MG63 (cell line): Measurements from ENCODE around the gene ASPDH. TPM values are rescaled to one million over a fixed set of nuclear protein-coding genes. Genes with fewer than 3 reads are reported as not detected.

Experiments used
- DNase-seq: peaks from one replicate; pipeline ENCODE4 v3.0.0-alpha.2; 2020
- H3K27me3 ChIP-seq: fragments of 250-450 bp; sonication (Bioruptor Pico); 2 replicates; pipeline ENCODE4 v1.5.1; 2020; ENCODE audit warnings: mild to moderate bottlenecking, moderate library complexity
- H3K36me3 ChIP-seq: fragments of 250-450 bp; sonication (Bioruptor Pico); 2 replicates; pipeline ENCODE4 v1.5.1; 2020; ENCODE audit warnings: mild to moderate bottlenecking, moderate library complexity
- H3K4me3 ChIP-seq: fragments of 250-450 bp; sonication (Bioruptor Pico); 2 replicates; pipeline ENCODE4 v1.5.1; 2020; ENCODE audit warnings: mild to moderate bottlenecking, moderate library complexity
- H3K9me3 ChIP-seq: fragments of 250-450 bp; sonication (Bioruptor Pico); 2 replicates; pipeline ENCODE4 v1.5.1; 2020; ENCODE audit warnings: mild to moderate bottlenecking, moderate library complexity
- total RNA-seq: library from RNA; depleted of rRNA; stranded (reverse); fragments of >200 nt; shearing (Covaris generic); gene quantifications from 2 replicates; pipeline ENCODE4 v1.2.3, GENCODE V29; 2014; ENCODE audit warnings: low replicate concordance

ASPDH gene
- total RNA-seq, 1 experiment from 2014 or later: not detected

- Histone ChIP-seq H3K4me3 (no peak overlapping the region), H3K9me3 (no peaks in the 10 kb centered on the region), H3K36me3 (no peaks in the 10 kb centered on the region), H3K27me3 (peaks cover 64% of the 10 kb centered on the region)
- DNase-seq: no peak
These were observed 21.2 kb downstream of the ASPDH start for GRCh38 chr19:50492303-50493052.

- no peak overlapping the region for H3K4me3 ChIP-seq
- no peaks in the 10 kb centered on the region for H3K36me3 ChIP-seq
- H3K27me3 ChIP-seq: peaks cover 59% of the 10 kb centered on the region
- DNase-seq: no peak
- peaks cover 7% of the 10 kb centered on the region for H3K9me3 ChIP-seq
These were observed 22.7 kb downstream of the ASPDH start for GRCh38 chr19:50490991-50491472.

DNA sequence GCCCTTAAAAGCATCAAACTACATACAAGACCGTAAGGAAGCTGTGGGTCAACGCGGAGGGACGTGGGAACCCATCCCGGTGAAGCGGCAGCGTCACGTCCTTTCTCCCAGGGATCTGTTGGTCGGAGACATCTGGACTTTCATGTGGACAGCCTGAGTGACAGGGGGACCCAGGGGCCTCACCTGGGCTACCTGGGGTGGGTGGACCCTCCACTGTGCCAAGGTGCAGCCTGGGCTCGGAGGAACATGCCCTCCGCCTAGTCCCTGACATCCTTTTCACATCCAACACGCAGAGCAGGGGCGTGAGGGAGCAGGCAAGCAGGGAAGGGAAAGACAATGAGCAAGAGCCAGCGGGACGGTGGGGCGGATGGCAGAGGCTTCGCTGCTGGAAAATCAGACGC, 23.3 kb downstream of the ASPDH start:
- Histone ChIP-seq H3K9me3 (peaks cover 12% of the 10 kb centered on the region), H3K36me3 (no peaks in the 10 kb centered on the region), H3K4me3 (no peak overlapping the region), H3K27me3 (peaks cover 57% of the 10 kb centered on the region)
- no peak for DNase-seq

GRCh38 chr19:50489461-50490011, 24.2 kb downstream of the ASPDH start:
- no peak for DNase-seq
- Histone ChIP-seq H3K36me3 (no peaks in the 10 kb centered on the region), H3K4me3 (no peak overlapping the region), H3K9me3 (peaks cover 12% of the 10 kb centered on the region), H3K27me3 (peaks cover 51% of the 10 kb centered on the region)

DNA sequence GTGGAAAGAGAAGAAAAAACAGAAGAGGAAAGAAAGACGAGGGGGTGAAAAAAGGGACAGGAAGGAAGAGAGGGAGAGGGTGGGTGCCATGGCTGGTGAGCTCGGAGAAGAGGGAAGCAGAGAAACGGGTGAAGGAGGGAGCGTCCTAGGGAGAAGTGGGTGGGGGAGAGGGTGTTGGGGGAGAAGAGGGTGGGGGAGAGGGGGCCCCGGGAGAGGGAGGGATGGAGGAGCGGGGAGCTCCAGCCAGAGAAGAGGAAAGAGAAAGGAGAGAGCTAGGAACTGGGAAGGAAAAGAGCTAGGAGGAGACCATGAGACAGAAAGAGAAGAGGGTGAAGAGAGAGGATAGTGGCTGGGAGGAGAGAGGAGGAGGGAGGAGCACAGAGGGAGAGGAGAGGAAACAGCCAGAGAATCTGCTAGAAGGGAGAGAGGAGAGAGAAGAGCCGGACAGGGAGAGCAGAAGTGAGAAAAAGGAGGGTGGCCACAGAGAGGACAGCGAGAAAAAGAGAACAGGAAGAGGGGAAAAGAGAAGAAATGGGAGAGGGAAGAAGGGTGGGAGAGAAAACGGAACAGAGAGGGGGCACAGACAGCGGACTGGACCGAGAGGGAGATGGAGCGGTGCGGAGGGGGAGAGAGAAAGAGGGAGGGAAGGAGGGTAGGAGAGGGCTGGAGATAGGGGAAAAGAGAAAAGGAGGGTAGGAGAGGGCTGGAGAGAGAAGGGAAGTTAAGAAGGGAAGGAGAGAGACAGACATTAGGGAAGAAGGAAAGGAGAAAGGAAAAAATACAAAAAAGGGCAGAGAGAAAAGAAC, 25.1 kb downstream of the ASPDH start:
- H3K27me3 ChIP-seq: peaks cover 44% of the 10 kb centered on the region
- H3K9me3 ChIP-seq: peaks cover 12% of the 10 kb centered on the region
- H3K4me3 ChIP-seq: no peak overlapping the region
- H3K36me3 ChIP-seq: no peaks in the 10 kb centered on the region
- DNase-seq: no peak

- peaks cover 36% of the 10 kb centered on the region for H3K27me3 ChIP-seq
- H3K4me3 ChIP-seq: no peak overlapping the region
- peaks cover 12% of the 10 kb centered on the region for H3K9me3 ChIP-seq
- no peaks in the 10 kb centered on the region for H3K36me3 ChIP-seq
- DNase-seq: peak; percentile 36
These were observed 26.7 kb downstream of the ASPDH start for GRCh38 chr19:50486823-50487515.

DNA sequence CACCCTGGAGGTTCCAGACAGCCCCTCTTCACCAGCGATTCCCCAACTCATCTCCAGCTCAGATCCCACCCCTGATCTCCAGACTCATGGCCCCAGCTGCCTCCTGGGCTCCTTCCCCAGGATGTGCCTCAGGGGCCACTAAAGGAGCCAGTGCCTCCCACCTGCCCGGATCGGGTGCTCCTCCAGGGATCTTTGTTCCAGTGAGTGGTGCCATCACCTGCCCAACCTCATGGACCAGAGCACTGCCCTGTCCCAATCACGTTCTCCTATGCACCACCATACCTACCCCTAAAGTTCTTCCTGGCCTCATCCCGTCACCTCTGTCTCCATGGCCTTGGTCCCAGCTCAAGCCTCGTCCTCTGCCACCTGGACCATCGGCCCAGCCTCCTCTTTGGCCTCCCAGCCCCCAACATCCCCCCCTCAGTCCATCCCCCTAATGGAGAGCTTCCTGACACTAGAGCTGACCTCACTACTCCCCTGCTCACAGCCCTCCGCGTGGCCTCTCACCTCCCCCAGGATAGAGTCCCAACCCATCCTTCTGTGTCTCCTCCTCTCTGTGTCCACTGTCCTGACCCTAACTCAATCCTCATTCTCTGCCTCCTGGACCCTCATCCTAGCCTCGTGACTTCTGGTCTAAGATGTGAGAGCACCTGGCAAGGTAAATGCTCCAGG, 28.3 kb downstream of the ASPDH start:
- Histone ChIP-seq H3K9me3 (peaks cover 12% of the 10 kb centered on the region), H3K4me3 (no peak overlapping the region), H3K36me3 (no peaks in the 10 kb centered on the region), H3K27me3 (peaks cover 20% of the 10 kb centered on the region)
- no peak for DNase-seq

GRCh38 chr19:50482916-50483315, 30.8 kb downstream of the ASPDH start:
- Histone ChIP-seq H3K9me3 (peaks cover 12% of the 10 kb centered on the region), H3K36me3 (peaks cover 6% of the 10 kb centered on the region; the same call in 1 of the 2 replicates), H3K4me3 (no peak overlapping the region), H3K27me3 (peaks cover 6% of the 10 kb centered on the region; the same call in 1 of the 2 replicates)
- no peak for DNase-seq

DNA sequence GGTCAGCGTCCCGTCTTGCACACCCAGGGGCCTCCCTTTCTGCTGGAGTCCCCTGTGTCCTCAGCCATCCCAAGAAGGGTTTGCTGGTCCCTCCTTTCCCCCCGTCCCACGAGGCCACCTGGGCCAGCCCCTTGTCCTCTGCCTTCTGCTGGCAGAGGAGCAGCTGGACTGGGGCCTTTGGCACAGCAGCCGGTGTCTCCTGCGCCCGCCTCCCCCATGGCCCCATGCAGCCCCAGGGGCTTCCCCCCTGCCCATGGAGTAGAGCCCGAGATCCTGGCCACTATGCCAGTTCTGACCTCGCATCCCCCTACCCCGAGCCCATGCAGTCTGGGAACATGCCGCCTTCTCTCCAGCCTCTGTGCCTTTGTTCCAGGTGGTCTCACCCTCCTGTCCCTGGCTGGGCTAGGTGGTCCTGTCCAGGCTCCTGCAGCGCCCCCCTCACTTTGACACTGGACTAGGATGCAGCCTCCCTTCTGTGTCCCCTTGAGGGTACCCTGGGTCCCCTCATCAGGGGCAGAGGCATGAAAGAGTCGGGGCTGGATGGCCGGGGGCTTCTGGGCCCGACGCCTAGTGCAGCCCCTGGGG, 31.4 kb downstream of the ASPDH start:
- no peak overlapping the region for H3K4me3 ChIP-seq
- H3K9me3 ChIP-seq: peaks cover 12% of the 10 kb centered on the region
- no peak for DNase-seq
- H3K27me3 ChIP-seq: peaks cover 1% of the 10 kb centered on the region; the same call in 1 of the 2 replicates
- H3K36me3 ChIP-seq: peaks cover 6% of the 10 kb centered on the region; the same call in 1 of the 2 replicates

DNA sequence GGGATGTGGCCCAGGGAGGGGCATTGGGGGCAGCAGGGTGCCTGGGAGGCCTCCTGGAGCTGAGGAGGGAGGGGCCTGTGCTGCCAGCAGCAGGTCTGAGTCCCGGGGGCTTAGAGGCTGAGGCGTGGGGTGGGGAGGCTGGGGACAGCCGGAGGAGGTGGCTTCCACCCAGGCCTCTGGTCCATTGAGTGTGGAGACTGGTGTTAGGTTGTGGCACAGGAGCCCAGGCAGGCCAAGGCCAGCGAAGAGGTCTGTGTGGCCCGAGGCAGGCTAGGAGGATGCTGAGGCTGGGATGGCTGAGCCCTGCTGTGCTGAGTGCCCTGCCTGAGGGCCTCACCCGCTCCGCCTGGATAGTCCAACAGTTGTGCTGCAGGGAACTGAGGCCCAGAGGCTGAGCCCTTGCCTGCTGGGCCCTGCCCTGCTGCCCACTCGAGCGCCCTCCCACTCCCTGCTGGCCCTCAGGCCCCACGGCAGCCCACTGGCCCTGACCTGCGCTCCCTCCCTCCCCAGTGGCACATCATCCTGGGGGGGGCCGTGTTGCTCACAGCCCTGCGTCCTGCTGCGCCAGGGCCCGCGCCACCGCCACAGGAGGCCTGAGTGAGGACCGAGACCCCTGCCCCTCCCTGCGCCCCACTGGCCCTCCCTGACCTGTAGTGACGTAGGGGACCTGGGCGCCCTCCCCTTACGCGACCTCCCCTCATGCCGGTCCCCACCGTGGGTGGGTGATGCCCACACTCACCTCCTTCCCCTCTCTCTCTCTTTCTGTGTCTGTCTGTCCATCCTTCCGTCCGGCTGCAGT, 32.2 kb downstream of the ASPDH start:
- no peak for DNase-seq
- H3K9me3 ChIP-seq: peaks cover 9% of the 10 kb centered on the region
- no peak overlapping the region for H3K4me3 ChIP-seq
- H3K27me3 ChIP-seq: no peaks in the 10 kb centered on the region
- H3K36me3 ChIP-seq: peaks cover 6% of the 10 kb centered on the region; the same call in 1 of the 2 replicates

DNA sequence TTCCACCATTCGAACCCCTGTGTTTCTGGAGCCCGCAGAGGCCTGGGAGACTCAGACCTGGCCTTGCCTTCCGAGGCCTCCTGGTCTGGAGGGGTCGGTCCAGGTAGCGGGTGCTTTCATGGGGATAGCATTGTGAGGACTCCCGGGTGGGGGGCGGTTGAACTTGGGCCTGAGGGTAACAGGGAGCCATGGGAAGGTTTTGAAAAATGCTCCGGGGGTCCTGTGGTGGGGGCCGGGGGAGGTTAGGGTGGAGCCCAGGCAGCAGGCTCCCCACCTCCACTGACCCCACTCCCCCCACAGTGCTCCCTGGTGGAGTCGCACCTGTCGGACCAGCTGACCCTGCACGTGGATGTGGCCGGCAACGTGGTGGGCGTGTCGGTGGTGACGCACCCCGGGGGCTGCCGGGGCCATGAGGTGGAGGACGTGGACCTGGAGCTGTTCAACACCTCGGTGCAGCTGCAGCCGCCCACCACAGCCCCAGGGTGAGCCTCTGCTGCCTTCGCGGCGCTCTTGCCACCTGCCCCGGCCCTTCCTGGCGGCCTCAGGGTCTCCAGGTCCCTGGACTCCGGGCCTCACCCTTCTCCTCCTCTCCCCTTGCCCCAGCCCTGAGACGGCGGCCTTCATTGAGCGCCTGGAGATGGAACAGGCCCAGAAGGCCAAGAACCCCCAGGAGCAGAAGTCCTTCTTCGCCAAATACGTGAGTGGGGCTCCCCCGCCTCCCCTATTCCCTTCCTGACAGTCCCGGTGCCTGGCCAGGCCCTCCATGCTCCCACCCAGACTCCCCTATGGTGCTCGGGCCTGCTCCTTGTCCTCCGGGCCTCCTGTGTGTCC, 33.2 kb downstream of the ASPDH start:
- no peaks in the 10 kb centered on the region; the same call in 1 of the 2 replicates for H3K27me3 ChIP-seq
- peaks cover 6% of the 10 kb centered on the region; the same call in 1 of the 2 replicates for H3K36me3 ChIP-seq
- DNase-seq: no peak
- no peak overlapping the region for H3K4me3 ChIP-seq
- no peaks in the 10 kb centered on the region for H3K9me3 ChIP-seq

- no peak overlapping the region for H3K4me3 ChIP-seq
- H3K27me3 ChIP-seq: no peaks in the 10 kb centered on the region; the same call in 1 of the 2 replicates
- H3K9me3 ChIP-seq: no peaks in the 10 kb centered on the region
- peaks cover 6% of the 10 kb centered on the region; the same call in 1 of the 2 replicates for H3K36me3 ChIP-seq
- DNase-seq: no peak
These were observed 33.9 kb downstream of the ASPDH start for GRCh38 chr19:50479761-50480251.

- Histone ChIP-seq H3K36me3 (peaks cover 6% of the 10 kb centered on the region; the same call in 1 of the 2 replicates), H3K9me3 (no peaks in the 10 kb centered on the region), H3K27me3 (no peaks in the 10 kb centered on the region; the same call in 1 of the 2 replicates), H3K4me3 (no peak overlapping the region)
- DNase-seq: peak; percentile 30
These were observed 34.6 kb downstream of the ASPDH start for GRCh38 chr19:50478901-50479715.
